CD4-positive, alpha-beta T cell treated with Interleukin-17A for 1 hour (primary cell): Measurements from ENCODE around the gene CARTPT.

Experiments
- DNase-seq: peaks from one replicate; pipeline ENCODE4 v3.0.0-alpha.2; 2020

CARTPT gene

GRCh38 chr5:71738662-71739361, 19.7 kb downstream of the CARTPT start:
- DNase-seq = no peak

GRCh38 chr5:71740015-71740753, 21.1 kb downstream of the CARTPT start:
- DNase-seq = no peak

GRCh38 chr5:71743155-71743554, 24.1 kb downstream of the CARTPT start:
- no peak for DNase-seq

GRCh38 chr5:71744009-71744790, 25.1 kb downstream of the CARTPT start:
- no peak for DNase-seq

DNA sequence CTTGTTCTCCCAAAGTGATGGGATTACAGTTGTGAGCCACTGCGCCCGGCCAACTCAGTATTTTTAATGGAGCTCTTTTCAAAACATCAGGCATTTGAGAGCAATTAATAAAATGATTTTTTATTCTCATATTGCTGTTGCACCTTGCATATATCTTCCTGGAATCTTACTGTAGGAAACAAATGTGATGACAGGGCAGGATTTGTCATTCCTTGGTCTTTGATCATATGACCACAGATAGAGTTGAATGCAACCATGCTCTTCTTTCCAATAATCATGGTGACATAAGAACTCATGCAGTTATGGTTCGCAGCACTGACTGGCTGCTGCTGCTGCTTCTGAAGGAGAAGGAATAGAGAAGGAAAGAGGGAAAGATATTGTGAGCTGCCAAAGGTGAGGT, 28.1 kb downstream of the CARTPT start:
- no peak for DNase-seq

DNA sequence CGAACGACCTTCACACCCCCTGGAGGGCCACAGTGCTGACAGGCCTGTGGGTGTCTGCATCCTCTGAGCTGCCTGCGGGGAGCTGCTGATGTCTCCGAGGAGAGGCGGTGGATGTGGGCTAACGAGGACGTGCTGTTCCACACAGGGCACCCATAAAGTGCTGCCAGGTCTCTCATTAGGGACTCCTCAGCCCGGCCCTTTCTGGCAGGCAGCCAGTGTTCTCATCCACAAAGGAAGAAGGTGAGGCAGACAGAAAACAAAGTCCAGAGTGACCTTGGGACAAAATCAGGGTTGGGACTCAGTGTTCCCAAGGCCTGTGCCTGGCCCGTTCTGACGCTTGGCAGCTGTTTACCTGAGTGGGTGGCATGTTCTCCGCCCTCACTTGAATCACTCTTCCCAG, 29.3 kb downstream of the CARTPT start:
- no peak for DNase-seq

- no peak for DNase-seq
These were observed 32.3 kb downstream of the CARTPT start for GRCh38 chr5:71751422-71751821.

GRCh38 chr5:71752441-71753190, 33.5 kb downstream of the CARTPT start:
- no peak for DNase-seq

- DNase-seq = peak; percentile 48
These were observed 38.8 kb downstream of the CARTPT start for GRCh38 chr5:71757590-71758543.

DNA sequence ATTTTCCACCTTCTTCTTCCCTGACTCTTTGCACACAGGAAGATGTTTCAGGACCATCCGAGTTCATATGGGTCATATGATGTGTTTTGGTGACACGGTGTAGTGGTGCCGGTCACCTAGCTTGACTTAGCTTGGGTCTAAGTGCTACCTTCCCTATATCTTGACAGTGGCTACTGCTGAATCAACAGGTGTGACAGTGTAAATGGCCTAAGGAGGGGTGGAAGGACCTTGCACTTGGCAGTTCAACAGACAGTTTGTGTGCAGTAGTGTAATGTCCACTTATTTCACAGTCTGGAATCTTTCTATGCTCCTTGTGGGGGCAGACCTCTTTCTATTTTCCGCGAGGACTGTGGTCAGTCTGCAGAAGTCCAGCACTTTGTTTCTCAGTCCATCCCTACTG, 43.8 kb downstream of the CARTPT start:
- DNase-seq = no peak

GRCh38 chr5:71767661-71768060, 48.6 kb downstream of the CARTPT start:
- no peak for DNase-seq

GRCh38 chr5:71769287-71769686, 50.2 kb downstream of the CARTPT start:
- no peak for DNase-seq

DNA sequence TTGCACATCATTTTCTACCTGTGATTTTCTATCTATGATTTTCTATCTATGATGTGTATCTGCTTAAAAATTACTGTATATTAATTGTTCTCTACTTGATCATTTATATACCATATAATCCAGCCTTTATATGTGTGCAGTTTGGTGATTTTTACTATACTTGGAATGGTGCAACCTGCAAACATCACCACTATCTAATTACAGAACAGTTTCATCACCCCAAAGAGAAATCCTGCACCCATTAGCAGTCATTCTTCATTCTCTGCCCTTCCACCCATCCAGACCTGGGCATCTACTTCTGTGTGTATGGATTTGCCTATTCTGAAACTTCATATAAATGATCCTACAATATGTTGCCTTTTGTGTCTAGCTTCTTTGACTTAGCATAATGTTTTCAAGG, 51.3 kb downstream of the CARTPT start:
- no peak for DNase-seq
